ENCODE measurements around the gene MMP25.

DNA sequence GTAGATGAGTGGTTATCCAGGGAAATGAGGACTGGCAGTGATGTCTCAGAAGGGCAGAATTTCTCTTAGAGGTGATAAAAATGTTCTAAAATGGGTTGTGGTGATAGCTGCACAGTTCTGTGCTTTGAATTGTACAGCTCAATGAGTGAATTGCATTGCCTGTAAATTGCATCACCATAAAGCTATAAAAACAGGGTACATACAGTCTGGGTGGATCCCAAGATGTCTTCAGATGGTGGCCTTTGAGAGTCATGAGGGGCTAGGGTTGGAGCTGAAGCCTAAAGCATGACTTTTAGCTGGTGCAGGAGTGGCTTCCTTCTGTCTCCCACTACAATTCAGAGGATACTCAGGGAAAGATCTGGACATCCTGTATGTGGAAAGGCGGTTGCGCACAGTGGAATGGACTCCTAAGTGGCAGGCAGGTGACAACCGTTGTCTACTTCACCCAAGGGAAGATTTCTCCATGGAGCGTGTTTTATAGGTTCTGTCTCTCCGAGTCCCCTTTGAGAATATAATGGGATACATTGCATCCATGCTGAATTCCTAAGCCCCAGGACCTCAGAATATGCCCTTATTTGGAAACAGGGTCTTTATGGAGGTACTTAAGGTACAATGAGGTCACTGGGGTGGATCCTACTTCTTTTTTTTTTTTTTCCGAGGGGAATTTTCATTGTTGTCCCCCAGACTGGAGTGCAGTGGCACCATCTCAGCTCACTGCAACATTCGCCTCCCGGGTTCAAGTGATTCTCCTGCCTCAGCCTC lies 17.4 kb downstream of the MMP25 start:
- TF ChIP-seq POLR2AphosphoS5 (IDR thresholded peaks at IDR 0.05; ENCODE audit: low read depth, low read length) (no peak), SIN3A (IDR thresholded peaks at IDR 0.05; ENCODE audit: borderline replicate concordance, insufficient read depth, low read length) (no peak), TAF1 (IDR thresholded peaks at IDR 0.05; ENCODE audit: borderline replicate concordance, insufficient read depth, low read length) (no peak)
- TF ChIP-seq, protein P1, sequence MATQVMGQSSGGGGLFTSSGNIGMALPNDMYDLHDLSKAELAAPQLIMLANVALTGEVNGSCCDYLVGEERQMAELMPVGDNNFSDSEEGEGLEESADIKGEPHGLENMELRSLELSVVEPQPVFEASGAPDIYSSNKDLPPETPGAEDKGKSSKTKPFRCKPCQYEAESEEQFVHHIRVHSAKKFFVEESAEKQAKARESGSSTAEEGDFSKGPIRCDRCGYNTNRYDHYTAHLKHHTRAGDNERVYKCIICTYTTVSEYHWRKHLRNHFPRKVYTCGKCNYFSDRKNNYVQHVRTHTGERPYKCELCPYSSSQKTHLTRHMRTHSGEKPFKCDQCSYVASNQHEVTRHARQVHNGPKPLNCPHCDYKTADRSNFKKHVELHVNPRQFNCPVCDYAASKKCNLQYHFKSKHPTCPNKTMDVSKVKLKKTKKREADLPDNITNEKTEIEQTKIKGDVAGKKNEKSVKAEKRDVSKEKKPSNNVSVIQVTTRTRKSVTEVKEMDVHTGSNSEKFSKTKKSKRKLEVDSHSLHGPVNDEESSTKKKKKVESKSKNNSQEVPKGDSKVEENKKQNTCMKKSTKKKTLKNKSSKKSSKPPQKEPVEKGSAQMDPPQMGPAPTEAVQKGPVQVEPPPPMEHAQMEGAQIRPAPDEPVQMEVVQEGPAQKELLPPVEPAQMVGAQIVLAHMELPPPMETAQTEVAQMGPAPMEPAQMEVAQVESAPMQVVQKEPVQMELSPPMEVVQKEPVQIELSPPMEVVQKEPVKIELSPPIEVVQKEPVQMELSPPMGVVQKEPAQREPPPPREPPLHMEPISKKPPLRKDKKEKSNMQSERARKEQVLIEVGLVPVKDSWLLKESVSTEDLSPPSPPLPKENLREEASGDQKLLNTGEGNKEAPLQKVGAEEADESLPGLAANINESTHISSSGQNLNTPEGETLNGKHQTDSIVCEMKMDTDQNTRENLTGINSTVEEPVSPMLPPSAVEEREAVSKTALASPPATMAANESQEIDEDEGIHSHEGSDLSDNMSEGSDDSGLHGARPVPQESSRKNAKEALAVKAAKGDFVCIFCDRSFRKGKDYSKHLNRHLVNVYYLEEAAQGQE (IDR thresholded peaks at IDR 0.05; ENCODE audit: insufficient read depth in 1 of 2, low read depth in 2 of 2, low read length in 2 of 2), result no peak
